Measurements from ENCODE around the gene ABLIM1.
A peak's percentile ranks its signal among the peaks of the same experiment; 100 is the strongest.

ABLIM1 gene

GRCh38 chr10:114575417-114576131 lies 82.5 kb downstream of the ABLIM1 start:
- no peak for DNase-seq

- DNase-seq, result no peak
Observed at GRCh38 chr10:114573330-114574045, 84.6 kb downstream of the ABLIM1 start.

- no peak for DNase-seq
Observed at GRCh38 chr10:114571316-114571999, 86.6 kb downstream of the ABLIM1 start.

- DNase-seq, result no peak
Observed at GRCh38 chr10:114566064-114566463, 92.0 kb downstream of the ABLIM1 start.

DNA sequence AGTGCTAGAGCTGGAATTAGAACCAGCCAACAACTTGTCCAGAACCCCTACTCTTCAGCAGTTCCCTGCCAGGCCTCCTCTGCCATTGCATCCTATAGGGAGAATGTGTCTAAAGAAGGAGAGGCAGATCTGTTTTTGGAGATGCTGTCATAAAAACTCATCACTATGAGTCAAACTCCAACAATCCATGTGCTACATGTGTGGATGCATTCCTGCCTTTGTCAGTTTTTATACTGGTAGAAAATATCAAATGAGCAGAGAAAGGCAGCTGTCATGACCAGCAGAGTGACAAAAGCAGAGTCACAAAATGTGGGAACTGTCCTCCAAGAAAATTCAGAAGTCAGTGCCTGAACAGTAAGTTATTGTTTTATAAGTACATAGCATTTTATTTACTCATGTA lies 93.0 kb downstream of the ABLIM1 start:
- no peak for DNase-seq

DNA sequence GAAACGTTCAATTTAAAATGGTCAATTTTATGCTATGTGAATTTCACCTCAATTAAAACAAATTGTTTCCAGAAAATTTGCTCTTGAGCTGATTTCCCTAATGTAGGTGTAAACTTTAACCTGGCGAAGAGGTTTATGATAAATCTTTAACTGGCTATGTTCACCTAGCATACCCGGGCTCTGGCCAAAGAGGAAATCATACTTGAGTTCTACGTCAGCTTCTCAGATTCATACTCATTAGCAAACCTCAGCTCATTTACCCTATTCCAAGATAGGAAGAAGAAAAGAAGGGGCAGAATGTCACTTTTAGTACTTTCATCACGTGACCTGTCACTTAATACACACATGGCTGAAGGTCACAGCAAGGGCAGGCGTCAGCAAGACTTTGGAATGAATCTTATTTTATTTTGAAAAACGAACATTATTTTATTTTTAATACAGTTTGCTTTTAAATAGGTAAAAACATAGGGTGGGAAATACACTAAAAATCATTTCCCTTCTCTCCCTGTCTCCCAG lies 97.0 kb downstream of the ABLIM1 start:
- DNase-seq, result no peak

GRCh38 chr10:114560144-114560543 lies 97.9 kb downstream of the ABLIM1 start:
- DNase-seq, result no peak

GRCh38 chr10:114559636-114560035 lies 98.4 kb downstream of the ABLIM1 start:
- DNase-seq, result no peak

GRCh38 chr10:114557854-114558253 lies 100.2 kb downstream of the ABLIM1 start:
- no peak for DNase-seq

DNA sequence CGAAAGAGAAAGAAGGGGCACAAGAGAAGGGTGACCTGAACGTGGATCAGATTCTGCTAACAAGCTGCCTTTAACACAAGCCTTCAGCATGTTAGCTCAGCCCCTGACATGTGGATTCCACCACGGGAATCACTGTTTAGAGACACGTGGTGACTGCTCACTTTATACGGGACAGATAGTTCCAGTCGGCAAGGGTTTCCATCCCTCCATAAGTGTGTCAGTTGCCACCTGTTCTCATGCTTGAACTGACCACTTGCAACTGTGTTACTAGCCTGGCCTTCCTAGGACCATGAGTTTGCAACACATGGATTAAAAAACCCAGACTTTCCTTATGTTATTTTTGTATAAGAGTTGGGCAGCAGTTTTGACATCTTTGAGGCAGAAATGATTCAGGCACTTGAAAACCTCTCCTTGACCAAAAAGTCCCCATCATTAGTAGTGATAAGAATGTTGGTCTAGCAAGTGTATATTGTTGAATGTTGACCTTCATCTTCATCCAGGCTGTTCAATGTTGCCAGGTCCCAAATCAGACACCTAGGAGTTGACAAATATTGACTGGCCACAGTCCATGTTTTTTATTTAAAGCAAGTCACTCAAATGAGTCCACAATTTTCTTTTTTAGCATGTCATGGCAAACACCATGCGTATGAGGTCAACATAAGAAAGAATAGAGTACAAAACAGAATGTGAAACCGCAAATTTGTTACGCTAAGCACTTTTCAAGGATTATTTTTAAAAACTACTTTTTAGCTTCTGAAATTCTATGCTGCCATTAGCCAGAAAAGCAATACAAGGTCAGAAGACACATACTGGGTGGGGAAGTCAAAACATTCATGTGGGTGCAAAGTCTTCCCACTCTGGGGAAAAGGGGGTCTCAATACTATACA lies 101.6 kb downstream of the ABLIM1 start:
- no peak for DNase-seq

GRCh38 chr10:114553436-114553835 lies 104.6 kb downstream of the ABLIM1 start:
- DNase-seq, result no peak

- no peak for DNase-seq
Observed at GRCh38 chr10:114552050-114552449, 106.0 kb downstream of the ABLIM1 start.

- no peak for DNase-seq
Observed at GRCh38 chr10:114551636-114551972, 106.5 kb downstream of the ABLIM1 start.

GRCh38 chr10:114550756-114551635 lies 107.1 kb downstream of the ABLIM1 start:
- peak; percentile 50 for DNase-seq

DNA sequence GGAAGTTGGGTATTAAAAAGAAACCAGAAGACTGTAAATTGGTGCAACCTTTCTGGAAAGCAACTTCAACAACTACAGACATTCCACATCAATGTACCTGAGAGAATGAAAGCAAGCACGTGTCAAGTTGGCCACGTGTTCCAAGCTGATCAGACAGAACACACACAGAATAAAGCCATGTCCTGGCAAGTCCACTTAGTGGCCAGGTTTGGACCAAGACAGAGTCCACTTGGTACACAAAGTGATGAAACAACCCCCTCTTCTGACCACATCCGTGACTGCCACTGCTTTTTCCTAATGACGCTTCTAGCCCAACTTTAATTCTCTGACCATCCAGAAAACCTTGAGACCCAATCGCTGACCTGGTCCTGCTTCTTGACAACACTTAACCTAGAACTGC lies 109.4 kb downstream of the ABLIM1 start:
- no peak for DNase-seq

DNA sequence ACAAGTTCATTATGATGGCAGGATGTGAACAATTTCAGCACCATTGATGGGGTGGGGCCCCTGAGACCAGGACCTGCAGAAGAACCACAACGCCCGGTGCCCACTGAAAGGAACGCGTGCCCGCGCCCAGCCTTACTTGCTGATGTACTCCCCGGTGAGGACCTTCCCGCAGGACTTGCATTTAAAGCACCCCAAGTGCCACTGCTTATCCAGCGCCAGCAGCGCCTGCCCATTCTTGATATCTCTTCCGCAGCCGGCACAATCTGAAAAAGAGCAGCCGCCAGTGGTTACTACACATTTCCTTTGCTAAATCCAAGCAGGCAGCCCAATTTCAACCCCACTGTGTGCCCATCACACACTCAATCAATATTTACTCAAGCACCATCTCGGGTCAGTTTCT lies 110.6 kb downstream of the ABLIM1 start:
- no peak for DNase-seq

GRCh38 chr10:114547056-114547455 lies 111.0 kb downstream of the ABLIM1 start:
- no peak for DNase-seq

- no peak for DNase-seq
Observed at GRCh38 chr10:114545819-114546218, 112.3 kb downstream of the ABLIM1 start.

DNA sequence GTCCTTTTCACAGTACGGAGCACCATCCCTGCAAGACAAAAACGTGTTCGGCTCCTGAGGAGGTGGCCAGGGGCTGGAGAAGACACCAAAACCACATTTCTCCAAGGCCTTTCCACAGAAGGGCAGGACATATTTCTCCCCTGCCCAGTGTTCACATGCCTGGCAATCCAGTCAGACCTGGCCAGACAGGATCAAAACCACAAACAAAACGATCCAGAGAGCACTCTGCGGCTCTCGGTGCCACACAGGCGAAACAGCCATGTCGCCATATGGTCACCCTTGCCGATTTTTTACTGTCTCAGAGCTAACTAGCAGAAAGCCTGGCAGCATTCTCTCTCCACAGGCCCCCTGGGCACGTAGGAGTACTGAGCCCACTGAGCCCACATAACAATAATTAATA lies 113.0 kb downstream of the ABLIM1 start:
- no peak for DNase-seq

DNA sequence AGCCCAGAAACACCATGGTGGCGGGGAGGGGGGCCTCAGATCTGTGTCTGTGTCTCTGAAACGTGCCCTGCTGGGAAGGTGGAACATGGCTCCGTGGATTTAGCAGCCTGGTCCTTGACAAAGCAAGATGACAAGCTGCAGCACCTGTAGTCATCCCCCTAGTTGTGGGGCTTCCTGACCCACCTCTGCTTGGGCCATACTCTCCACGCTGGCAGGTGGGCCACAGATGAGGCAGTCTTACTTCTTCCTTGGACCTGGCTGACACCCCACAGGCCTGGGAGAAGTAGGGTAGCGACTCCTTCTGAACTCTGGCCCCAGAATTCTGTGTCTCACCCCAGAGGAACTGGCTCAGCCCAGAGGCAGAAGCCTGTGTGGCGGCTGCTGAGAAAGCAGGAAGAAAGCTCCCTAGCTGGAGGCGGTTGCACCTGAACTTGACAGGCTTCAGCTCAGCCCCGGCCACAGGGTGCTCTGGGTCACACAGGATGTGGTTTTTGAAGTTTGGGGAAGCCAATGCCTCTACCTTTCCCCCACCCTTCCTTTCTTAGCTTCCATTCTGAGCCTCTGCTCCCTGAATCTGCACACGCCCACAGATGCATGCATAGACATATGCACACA lies 113.9 kb downstream of the ABLIM1 start:
- DNase-seq, result no peak

GRCh38 chr10:114543456-114543855 lies 114.6 kb downstream of the ABLIM1 start:
- DNase-seq, result no peak

Data from kidney glomerular epithelial cell (primary cell).